ENCODE measurements around the gene CANT1.

Gene CANT1

GRCh38 chr17:79007504-79008381 is 1.8 kb downstream of the CANT1 start:
- DNase-seq = no peak

GRCh38 chr17:79006794-79007503 is 2.6 kb downstream of the CANT1 start:
- DNase-seq = no peak

GRCh38 chr17:79006046-79006445 is 3.5 kb downstream of the CANT1 start:
- DNase-seq = no peak

- no peak for DNase-seq
These were observed 4.3 kb downstream of the CANT1 start for GRCh38 chr17:79005063-79005861.

GRCh38 chr17:79003661-79004411 is 5.7 kb downstream of the CANT1 start:
- no peak for DNase-seq

GRCh38 chr17:79002796-79003593 is 6.6 kb downstream of the CANT1 start:
- no peak for DNase-seq

- no peak for DNase-seq
These were observed 7.3 kb downstream of the CANT1 start for GRCh38 chr17:79002291-79002690.

GRCh38 chr17:79001190-79002020 is 8.2 kb downstream of the CANT1 start:
- no peak for DNase-seq

GRCh38 chr17:79000396-79001189 is 9.0 kb downstream of the CANT1 start:
- no peak for DNase-seq

- DNase-seq = no peak
These were observed 9.6 kb downstream of the CANT1 start for GRCh38 chr17:78999947-79000395.

- DNase-seq = no peak
These were observed 10.4 kb downstream of the CANT1 start for GRCh38 chr17:78999056-78999768.

- DNase-seq = no peak
These were observed 11.1 kb downstream of the CANT1 start for GRCh38 chr17:78998311-78999055.

- no peak for DNase-seq
These were observed 11.7 kb downstream of the CANT1 start for GRCh38 chr17:78997881-78998280.

- no peak for DNase-seq
These were observed 12.3 kb downstream of the CANT1 start for GRCh38 chr17:78997231-78997741.

- DNase-seq = no peak
These were observed 12.8 kb downstream of the CANT1 start for GRCh38 chr17:78996781-78997201.

- no peak for DNase-seq
These were observed 13.7 kb downstream of the CANT1 start for GRCh38 chr17:78995761-78996451.

- DNase-seq = no peak
These were observed 14.4 kb downstream of the CANT1 start for GRCh38 chr17:78995022-78995760.

Measured in cortex of kidney (tissue), 1 donor.